PFSK-1 (cell line): ENCODE results near the gene GTF2F2.

Experiments
- POLR2AphosphoS5 ChIP-seq: IDR thresholded peaks from 2 replicates; pipeline ENCODE4 v1.6.1; 2012; ENCODE audit warnings: low read depth, mild to moderate bottlenecking, control low read depth, low read length, moderate library complexity
- SIN3A ChIP-seq: IDR thresholded peaks from 2 replicates; pipeline ENCODE4 v1.6.1; 2012; ENCODE audit warnings: mild to moderate bottlenecking, low read length, moderate library complexity, borderline replicate concordance; ENCODE audit not compliant: insufficient read depth
- TAF1 ChIP-seq: IDR thresholded peaks from 2 replicates; pipeline ENCODE4 v1.6.1; 2012; ENCODE audit warnings: low read length, control low read depth, borderline replicate concordance; ENCODE audit not compliant: insufficient read depth
- TF ChIP-seq, protein P1 (sequence below), 2 experiments: IDR thresholded peaks; 2 replicates each; pipeline versions ENCODE4 v1.6.1 to v1.8.0; 2011 to 2012; ENCODE audit warnings: low read depth in 2 of 2, low read length in 2 of 2, control low read depth in 1 of 2, inconsistent platforms in 1 of 2, mild to moderate bottlenecking in 1 of 2, moderate library complexity in 1 of 2; ENCODE audit not compliant: insufficient read depth in 1 of 2

DNA sequence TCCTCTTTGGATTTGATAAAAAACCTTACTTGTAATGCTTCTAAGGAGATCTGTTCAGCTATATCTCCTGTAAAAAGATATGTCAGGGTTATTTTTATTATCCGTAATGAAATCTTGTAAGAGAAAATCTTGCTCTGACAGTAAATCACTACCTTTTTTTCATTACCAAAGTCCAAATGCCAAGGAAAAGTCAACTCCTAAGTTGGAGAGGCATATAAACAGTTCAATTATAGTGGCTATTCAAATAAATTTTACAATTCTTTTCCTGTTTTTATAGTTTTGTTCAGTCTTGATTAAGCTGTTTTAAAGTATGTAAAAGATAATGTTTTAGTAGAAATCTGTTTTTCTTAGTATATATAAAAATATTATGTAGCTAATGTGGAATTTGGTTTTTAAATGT, 71.6 kb downstream of the GTF2F2 start:
- TF ChIP-seq, protein P1, sequence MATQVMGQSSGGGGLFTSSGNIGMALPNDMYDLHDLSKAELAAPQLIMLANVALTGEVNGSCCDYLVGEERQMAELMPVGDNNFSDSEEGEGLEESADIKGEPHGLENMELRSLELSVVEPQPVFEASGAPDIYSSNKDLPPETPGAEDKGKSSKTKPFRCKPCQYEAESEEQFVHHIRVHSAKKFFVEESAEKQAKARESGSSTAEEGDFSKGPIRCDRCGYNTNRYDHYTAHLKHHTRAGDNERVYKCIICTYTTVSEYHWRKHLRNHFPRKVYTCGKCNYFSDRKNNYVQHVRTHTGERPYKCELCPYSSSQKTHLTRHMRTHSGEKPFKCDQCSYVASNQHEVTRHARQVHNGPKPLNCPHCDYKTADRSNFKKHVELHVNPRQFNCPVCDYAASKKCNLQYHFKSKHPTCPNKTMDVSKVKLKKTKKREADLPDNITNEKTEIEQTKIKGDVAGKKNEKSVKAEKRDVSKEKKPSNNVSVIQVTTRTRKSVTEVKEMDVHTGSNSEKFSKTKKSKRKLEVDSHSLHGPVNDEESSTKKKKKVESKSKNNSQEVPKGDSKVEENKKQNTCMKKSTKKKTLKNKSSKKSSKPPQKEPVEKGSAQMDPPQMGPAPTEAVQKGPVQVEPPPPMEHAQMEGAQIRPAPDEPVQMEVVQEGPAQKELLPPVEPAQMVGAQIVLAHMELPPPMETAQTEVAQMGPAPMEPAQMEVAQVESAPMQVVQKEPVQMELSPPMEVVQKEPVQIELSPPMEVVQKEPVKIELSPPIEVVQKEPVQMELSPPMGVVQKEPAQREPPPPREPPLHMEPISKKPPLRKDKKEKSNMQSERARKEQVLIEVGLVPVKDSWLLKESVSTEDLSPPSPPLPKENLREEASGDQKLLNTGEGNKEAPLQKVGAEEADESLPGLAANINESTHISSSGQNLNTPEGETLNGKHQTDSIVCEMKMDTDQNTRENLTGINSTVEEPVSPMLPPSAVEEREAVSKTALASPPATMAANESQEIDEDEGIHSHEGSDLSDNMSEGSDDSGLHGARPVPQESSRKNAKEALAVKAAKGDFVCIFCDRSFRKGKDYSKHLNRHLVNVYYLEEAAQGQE (IDR thresholded peaks at IDR 0.05; ENCODE audit: insufficient read depth in 1 of 2, low read depth in 2 of 2, low read length in 2 of 2), result no peak
- no peak for TF ChIP-seq TAF1
- TF ChIP-seq POLR2AphosphoS5, result no peak
- no peak for TF ChIP-seq SIN3A
